Esophagus (tissue), 2 donors: ENCODE data around the gene TSGA10IP. TPM values are rescaled to one million over a fixed set of nuclear protein-coding genes. Genes with fewer than 3 reads are reported as not detected.

Source experiments
- H3K27ac ChIP-seq, 2 donors: one replicate each; pipeline ENCODE4 v1.5.1; 2013; ENCODE audit warnings: low read depth in 2 of 2, mild to moderate bottlenecking in 2 of 2, inconsistent platforms in 1 of 2, low read length in 1 of 2, moderate library complexity in 1 of 2
- H3K27me3 ChIP-seq, 2 donors: one replicate each; pipeline ENCODE4 v1.6.1; 2013; ENCODE audit warnings: low read length in 2 of 2, control low read depth in 1 of 2, mild to moderate bottlenecking in 1 of 2; ENCODE audit not compliant: insufficient read depth in 2 of 2, control insufficient read depth in 1 of 2
- H3K36me3 ChIP-seq, 2 donors: one replicate each; pipeline ENCODE4 v1.6.1; 2013; ENCODE audit warnings: low read length in 1 of 2; ENCODE audit not compliant: control insufficient read depth in 2 of 2, insufficient read depth in 2 of 2
- H3K4me1 ChIP-seq, 2 donors: one replicate each; pipeline ENCODE4 v1.6.1; 2013; ENCODE audit warnings: low read length in 1 of 2; ENCODE audit not compliant: control insufficient read depth in 2 of 2, insufficient read depth in 2 of 2
- H3K4me3 ChIP-seq, 2 donors: one replicate each; pipeline ENCODE4 v1.5.1; 2013; ENCODE audit warnings: low read length in 2 of 2, mild to moderate bottlenecking in 2 of 2, low read depth in 1 of 2, moderate library complexity in 1 of 2
- H3K9me3 ChIP-seq, 2 donors: one replicate each; pipeline ENCODE4 v1.6.1; 2013; ENCODE audit warnings: mild to moderate bottlenecking in 2 of 2, low read depth in 1 of 2, low read length in 1 of 2, moderate library complexity in 1 of 2; ENCODE audit not compliant: control insufficient read depth in 2 of 2, insufficient read depth in 1 of 2
- WGBS, 2 donors: extraction: QIAGEN DNeasy Blood & Tissue Kit; methylation state at CpG; one replicate each; pipeline ENCODE4 v1.1.7; 2013; 5-methylcytosine and 5-hydroxymethylcytosine counted together
- polyA plus RNA-seq, 2 donors: library from polyadenylated mRNA; stranded (reverse); fragments of 200-250 nt; gene quantifications; one replicate each; pipeline ENCODE4 v1.2.3, GENCODE V29; 2013
- donor health status: healthy with polysubstance abuse.
- donor health status: Bipolar disorder and iron deficiency.

TSGA10IP gene
- polyA plus RNA-seq, 2 donors, result not detected

DNA sequence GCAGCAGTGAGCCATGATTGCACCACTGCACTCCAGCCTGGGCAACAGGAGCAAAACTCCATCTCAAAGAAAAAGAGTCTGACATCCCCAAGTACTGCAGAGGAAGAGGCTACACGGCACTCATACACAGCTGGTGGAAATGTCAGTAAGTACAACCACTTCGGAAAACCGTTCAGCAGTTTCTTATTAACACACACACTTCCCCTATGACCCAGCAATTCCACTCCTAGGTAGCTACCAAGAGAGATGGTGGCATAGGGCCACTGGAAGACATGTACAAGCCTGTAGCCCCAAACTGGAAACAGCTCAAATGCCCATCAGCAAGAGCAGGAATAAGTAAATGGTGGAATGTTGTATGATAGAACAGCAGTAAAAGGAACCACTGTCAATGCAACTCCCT lies 22.7 kb upstream of the TSGA10IP start:
- Histone ChIP-seq H3K27me3 (no peaks in the 10 kb centered on the region), H3K36me3 (peaks cover 0 to 8% of the 10 kb centered on the region in 2 donors), H3K4me3 (no peak overlapping the region), H3K9me3 (no peaks in the 10 kb centered on the region), H3K27ac (no peak overlapping the region), H3K4me1 (peaks cover 12 to 17% of the 10 kb centered on the region in 2 donors)
- WGBS, 2 donors, result 73 to 82% methylated on average over 3 of the region's 3 CpGs

- Histone ChIP-seq H3K27me3 (no peaks in the 10 kb centered on the region), H3K36me3 (peaks cover 0 to 8% of the 10 kb centered on the region in 2 donors), H3K4me1 (peaks cover 5 to 8% of the 10 kb centered on the region in 2 donors), H3K27ac (no peak overlapping the region), H3K4me3 (no peak overlapping the region), H3K9me3 (no peaks in the 10 kb centered on the region)
- 71 to 73% methylated on average over 2 of the region's 2 CpGs for WGBS, 2 donors
Measured at GRCh38 chr11:65925397-65925796, 19.9 kb upstream of the TSGA10IP start.

- no peaks in the 10 kb centered on the region for H3K27me3 ChIP-seq
- peaks cover 0 to 4% of the 10 kb centered on the region in 2 donors for H3K36me3 ChIP-seq
- no peak overlapping the region for H3K4me3 ChIP-seq
- peak overlapping the region; percentile 35 to 48 for H3K27ac ChIP-seq
- WGBS, 2 donors, result 48 to 51% methylated on average over 9 of the region's 9 CpGs
- H3K4me1 ChIP-seq, result peaks cover 0 to 3% of the 10 kb centered on the region in 2 donors
- no peaks in the 10 kb centered on the region for H3K9me3 ChIP-seq
Measured at GRCh38 chr11:65927904-65928397, 17.3 kb upstream of the TSGA10IP start.

GRCh38 chr11:65928667-65929066 lies 16.6 kb upstream of the TSGA10IP start:
- no peaks in the 10 kb centered on the region for H3K9me3 ChIP-seq
- H3K27ac ChIP-seq, result no peak overlapping the region
- 59 to 64% methylated on average over 6 of the region's 6 CpGs for WGBS, 2 donors
- H3K4me1 ChIP-seq, result peaks cover 0 to 3% of the 10 kb centered on the region in 2 donors
- peaks cover 0 to 2% of the 10 kb centered on the region in 2 donors for H3K36me3 ChIP-seq
- no peak overlapping the region for H3K4me3 ChIP-seq
- no peaks in the 10 kb centered on the region for H3K27me3 ChIP-seq

GRCh38 chr11:65931773-65932557 lies 13.3 kb upstream of the TSGA10IP start:
- Histone ChIP-seq H3K4me3 (no peak overlapping the region), H3K36me3 (no peaks in the 10 kb centered on the region), H3K27ac (no peak overlapping the region), H3K4me1 (peaks cover 0 to 3% of the 10 kb centered on the region in 2 donors), H3K9me3 (no peaks in the 10 kb centered on the region), H3K27me3 (no peaks in the 10 kb centered on the region)
- WGBS, 2 donors, result 53 to 54% methylated on average over 13 of the region's 13 CpGs

DNA sequence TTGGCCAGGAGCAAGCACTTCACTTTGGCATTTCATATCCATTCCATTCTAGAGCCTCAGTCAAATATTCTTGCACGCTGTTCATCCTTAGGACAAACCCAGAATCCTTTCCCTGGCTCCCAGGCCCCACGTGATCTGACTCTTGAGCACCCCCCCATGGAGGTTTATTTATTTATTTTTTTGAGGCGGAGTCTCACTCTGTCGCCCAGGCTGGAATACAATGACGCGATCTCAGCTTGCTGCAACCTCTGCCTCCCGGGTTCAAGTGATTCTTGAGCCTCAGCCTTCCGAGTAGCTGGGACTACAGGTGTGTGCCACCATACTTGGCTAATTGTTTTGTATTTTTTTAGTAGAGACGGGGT lies 12.7 kb upstream of the TSGA10IP start:
- Histone ChIP-seq H3K4me1 (peaks cover 0 to 3% of the 10 kb centered on the region in 2 donors), H3K4me3 (no peak overlapping the region), H3K36me3 (no peaks in the 10 kb centered on the region), H3K9me3 (no peaks in the 10 kb centered on the region), H3K27ac (no peak overlapping the region), H3K27me3 (no peaks in the 10 kb centered on the region)
- 31 to 36% methylated on average over 9 of the region's 9 CpGs for WGBS, 2 donors

DNA sequence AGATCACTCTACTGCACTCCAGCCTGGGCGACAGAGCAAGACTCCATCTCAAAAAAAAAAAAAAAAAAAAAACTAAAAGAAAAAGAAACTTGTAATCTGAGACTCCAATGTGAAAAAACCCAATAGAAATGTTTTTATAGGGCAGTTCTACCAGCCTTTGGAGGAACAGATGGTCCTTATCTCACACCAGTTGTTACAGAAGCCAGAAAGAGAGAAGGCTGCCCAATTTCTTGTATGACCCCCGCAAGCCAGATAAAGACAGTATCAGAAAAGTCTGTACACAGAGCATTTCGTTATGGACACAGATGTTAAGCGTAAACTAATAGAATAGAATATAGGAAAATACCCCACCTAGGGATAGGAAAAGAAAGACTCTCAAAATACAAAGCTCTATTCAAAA lies 11.3 kb upstream of the TSGA10IP start:
- H3K27ac ChIP-seq, result no peak overlapping the region
- no peaks in the 10 kb centered on the region for H3K9me3 ChIP-seq
- H3K36me3 ChIP-seq, result no peaks in the 10 kb centered on the region
- no peaks in the 10 kb centered on the region for H3K27me3 ChIP-seq
- no peak overlapping the region for H3K4me3 ChIP-seq
- WGBS, 2 donors, result 61 to 67% methylated on average over 4 of the region's 4 CpGs
- peaks cover 0 to 3% of the 10 kb centered on the region in 2 donors for H3K4me1 ChIP-seq

- H3K9me3 ChIP-seq, result no peaks in the 10 kb centered on the region
- no peaks in the 10 kb centered on the region for H3K36me3 ChIP-seq
- no peak overlapping the region for H3K27ac ChIP-seq
- H3K4me1 ChIP-seq, result no peaks in the 10 kb centered on the region
- WGBS, 2 donors, result 40 to 59% methylated on average over 4 of the region's 4 CpGs
- no peaks in the 10 kb centered on the region for H3K27me3 ChIP-seq
- H3K4me3 ChIP-seq, result no peak overlapping the region
Measured at GRCh38 chr11:65937766-65938165, 7.5 kb upstream of the TSGA10IP start.

DNA sequence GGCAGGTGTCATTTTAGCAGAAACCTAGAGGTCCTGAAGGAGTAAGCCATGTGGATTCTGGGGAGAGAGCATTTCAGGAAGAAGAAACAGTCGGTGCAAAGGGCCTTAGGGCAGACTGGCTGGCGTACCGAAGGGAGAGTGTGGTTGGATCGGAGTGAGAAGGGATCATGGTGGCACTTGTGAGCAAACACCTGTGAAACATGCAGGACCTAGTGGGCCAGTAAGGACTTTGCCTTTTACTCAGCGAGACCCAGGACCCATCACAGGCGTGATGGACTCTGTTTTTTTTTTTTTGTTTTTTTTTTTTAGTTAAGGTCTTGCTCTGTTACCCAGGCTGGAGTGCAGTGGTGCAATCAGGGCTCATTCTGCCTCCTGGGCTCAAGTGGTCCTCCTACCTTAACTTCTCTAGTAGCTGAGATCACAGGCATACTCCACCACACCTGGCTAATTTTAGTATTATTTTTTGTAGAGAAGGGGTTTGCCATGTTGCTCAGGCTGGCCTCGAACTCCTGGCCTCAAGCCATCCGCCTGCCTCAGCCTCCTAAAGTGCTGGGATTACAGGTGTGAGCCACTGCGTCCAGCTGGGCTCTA lies 3.5 kb upstream of the TSGA10IP start:
- Histone ChIP-seq H3K9me3 (no peaks in the 10 kb centered on the region), H3K27me3 (no peaks in the 10 kb centered on the region), H3K27ac (no peak overlapping the region), H3K4me3 (no peak overlapping the region), H3K36me3 (no peaks in the 10 kb centered on the region), H3K4me1 (no peaks in the 10 kb centered on the region)
- WGBS, 2 donors, result 65 to 68% methylated on average over 9 of the region's 9 CpGs
